GM18909 (cell line): Measurements from ENCODE around the gene AGBL4.

ENCODE experiments used
- ATAC-seq: cut with Tn5 transposase; IDR thresholded peaks from one replicate; pipeline ENCODE4 v1.9.1; 2021; ENCODE audit warnings: mild to moderate bottlenecking; ENCODE audit not compliant: unreplicated experiment, poor library complexity

AGBL4 gene

GRCh38 chr1:48923116-48923515 lies 1100.6 kb downstream of the AGBL4 start:
- ATAC-seq = no peak

- no peak for ATAC-seq
Observed at GRCh38 chr1:48920851-48921250, 1102.9 kb downstream of the AGBL4 start.

- no peak for ATAC-seq
Observed at GRCh38 chr1:48917901-48918603, 1105.7 kb downstream of the AGBL4 start.

DNA sequence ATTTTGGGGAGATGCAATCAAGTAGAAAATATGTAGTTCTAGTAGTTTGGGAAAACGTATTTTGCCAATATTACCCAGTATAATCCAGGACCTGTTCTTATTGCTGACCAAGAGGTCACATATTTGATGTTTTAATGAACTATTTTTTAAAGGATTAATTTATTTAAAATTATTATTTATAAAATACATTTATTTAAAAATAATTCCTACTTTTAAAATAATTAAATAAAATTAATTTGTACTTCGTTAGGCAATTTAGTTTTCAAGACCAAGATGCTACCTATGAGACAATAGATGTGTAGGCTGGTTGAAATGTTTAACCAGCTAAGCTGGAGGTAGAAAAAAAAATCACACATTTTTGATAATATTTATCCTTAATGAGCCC lies 1106.7 kb downstream of the AGBL4 start:
- no peak for ATAC-seq

- no peak for ATAC-seq
Observed at GRCh38 chr1:48916130-48917069, 1107.4 kb downstream of the AGBL4 start.

DNA sequence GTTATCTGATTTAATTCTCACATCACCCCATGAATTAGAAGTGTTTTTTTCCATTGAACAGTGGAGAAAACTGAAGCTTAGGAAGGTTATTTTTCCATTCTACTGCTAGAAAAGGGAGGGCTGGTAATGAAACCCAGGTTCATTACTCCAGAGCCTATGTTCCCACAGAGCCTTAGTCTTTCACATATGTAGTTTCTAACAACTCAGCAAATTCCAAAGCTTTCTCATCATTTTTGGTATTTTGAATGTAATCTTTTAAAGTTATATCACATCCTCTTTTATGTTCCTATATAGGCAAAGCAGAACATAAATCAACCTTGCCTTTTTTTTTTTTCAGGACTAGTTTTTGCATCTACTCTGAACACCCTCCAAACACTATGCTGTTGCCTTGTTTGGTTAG lies 1115.1 kb downstream of the AGBL4 start:
- no peak for ATAC-seq

DNA sequence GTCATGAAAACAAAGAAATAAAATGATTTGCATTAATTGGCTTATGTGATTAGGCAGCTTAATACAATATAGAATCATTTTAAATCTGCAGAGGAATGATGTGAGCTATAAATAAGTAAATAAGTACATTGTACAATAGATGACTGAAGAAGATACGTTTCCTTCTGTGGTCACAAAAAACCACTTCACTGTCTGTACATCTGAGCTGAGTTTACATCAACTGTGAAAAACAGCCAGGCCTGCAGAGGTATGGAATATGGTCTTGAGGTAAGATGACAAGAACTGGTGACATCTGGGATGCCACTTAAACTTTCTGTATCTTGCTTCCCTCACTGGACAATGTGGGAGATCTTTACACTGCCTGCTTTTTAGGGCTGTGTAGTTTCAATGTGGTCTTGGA lies 1117.0 kb downstream of the AGBL4 start:
- no peak for ATAC-seq

DNA sequence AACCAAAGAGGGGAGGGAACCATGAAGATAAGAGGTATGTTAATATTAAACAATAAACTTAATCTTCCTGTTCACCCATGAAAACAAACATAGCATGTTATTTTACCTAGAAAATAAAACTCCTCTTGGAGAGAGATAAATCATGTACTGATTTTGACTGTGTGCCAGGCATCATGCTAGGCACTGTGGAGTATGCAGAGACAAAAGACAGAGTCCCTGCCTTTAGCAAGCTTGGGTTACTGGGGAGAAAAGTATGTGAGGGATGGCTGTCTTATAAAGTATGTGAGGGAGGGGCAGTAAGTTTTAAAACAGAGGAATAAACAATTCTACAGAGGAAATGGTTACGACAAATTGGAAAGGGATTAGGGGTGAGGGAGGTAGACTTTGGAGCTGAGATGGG lies 1117.6 kb downstream of the AGBL4 start:
- no peak for ATAC-seq

- ATAC-seq = no peak
Observed at GRCh38 chr1:48903291-48903690, 1120.5 kb downstream of the AGBL4 start.

- ATAC-seq = no peak
Observed at GRCh38 chr1:48898894-48899293, 1124.9 kb downstream of the AGBL4 start.

DNA sequence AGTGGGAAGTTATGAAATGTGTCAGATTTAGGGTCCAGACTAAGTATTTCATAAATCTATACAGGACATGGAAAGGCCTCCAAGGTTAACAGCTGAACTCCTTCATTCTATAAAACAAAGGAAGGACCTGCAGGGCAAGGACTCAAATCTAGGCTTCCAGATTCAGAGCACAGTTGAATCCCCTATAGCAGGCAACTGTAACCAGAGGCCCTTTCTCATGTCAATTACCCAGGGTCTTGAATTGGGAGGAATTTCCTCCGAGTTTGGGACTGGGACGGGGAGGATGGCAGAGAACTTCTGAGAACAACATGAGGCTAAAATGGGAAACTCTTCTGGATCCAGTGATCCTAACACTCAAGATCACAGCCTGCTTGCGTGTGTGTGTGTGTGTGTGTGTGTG lies 1134.1 kb downstream of the AGBL4 start:
- no peak for ATAC-seq

- ATAC-seq = no peak
Observed at GRCh38 chr1:48889082-48889481, 1134.7 kb downstream of the AGBL4 start.

GRCh38 chr1:48887796-48888195 lies 1136.0 kb downstream of the AGBL4 start:
- ATAC-seq = no peak

- ATAC-seq = no peak
Observed at GRCh38 chr1:48882020-48882419, 1141.7 kb downstream of the AGBL4 start.

- no peak for ATAC-seq
Observed at GRCh38 chr1:48878191-48878940, 1145.4 kb downstream of the AGBL4 start.

DNA sequence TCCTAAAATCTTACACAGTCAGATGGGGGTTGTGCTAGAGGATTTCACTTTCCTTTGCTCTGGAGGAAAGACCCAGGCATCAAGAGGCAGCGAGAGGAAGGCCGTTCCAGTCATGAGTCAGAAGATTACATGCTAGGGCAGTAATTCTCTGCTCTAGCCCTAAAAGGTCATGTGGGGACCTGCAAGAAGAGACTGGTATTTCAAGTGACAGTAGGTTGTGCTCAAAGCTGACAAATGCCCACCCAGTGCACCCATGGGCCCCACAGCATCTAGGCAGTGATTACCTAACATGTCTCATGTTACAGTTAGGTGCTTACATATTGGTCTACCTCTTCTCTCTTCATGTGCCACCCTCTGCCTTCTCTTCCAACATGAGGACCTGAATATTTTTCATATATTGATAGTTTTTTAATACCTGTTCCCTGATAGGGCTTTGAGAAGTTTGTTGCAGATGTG lies 1147.4 kb downstream of the AGBL4 start:
- ATAC-seq = no peak

DNA sequence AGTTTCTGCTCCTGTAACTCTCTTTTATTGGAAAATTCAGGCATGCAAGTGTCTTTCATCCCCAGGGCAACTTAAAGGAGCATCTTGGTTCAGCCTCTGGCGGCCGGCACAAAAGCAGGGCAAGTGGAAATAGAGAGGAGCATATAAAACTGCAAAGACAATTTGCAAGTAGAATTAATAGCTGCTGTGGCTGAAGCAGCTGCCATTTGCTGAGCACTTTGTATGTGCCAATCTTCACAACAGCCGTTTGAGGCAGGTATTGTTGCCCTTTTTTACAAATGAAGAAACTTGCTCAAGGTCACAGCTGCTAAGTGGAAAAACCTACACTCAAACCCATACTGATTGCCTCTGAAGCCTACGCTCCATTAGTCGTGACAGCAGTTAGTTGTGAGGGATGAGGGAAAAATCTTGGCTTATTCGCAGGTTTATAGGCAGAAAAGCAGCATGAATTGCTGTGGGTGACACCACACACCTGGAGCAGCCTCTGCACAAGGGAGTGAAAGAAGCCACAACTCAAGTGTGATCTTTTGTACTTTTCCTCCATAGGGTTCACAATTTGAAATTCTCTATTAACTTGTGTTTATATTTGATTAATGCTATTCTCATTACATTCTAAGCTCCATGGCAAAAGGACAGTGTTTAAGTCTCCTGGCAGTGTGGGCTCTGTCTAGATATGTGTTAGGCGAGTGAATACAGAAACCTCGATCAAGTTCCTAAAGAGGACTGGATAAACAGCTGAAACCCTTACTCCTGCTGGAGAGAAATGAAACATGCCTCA lies 1148.0 kb downstream of the AGBL4 start:
- no peak for ATAC-seq

- no peak for ATAC-seq
Observed at GRCh38 chr1:48873944-48874343, 1149.8 kb downstream of the AGBL4 start.

- peak; percentile 58 for ATAC-seq
Observed at GRCh38 chr1:48870596-48870995, 1153.2 kb downstream of the AGBL4 start.
